ENCODE results near the gene CHRNB2.

CHRNB2 gene

GRCh38 chr1:154619181-154619948 is 51.8 kb downstream of the CHRNB2 start:
- no peaks in the 10 kb centered on the region; the same call in 1 of the 2 replicates for H3K4me1 ChIP-seq (ENCODE audit: control insufficient read depth, insufficient read depth, low read length)
- ChIA-PET CTCF (interaction anchor here (0.7 to 1.7 kb wide), 2 partner anchors 50 to 60 kb away, joined by 3 to 4 read pairs; no protein-coding TSS in a partner anchor), POLR2A (no interaction called here)
- H3K27ac ChIP-seq (ENCODE audit: extremely low read depth, low read depth, low read length), result no peak overlapping the region
- H3K4me3 ChIP-seq (ENCODE audit: low read depth, low read length), result no peak overlapping the region
- no peaks in the 10 kb centered on the region for H3K9me3 ChIP-seq (ENCODE audit: control insufficient read depth, insufficient read depth, low read depth, low read length)
- peaks cover 0 to 18% of the 10 kb centered on the region in 2 experiments; a peak in 2 of 3 replicates for H3K36me3 ChIP-seq (ENCODE audit: control insufficient read depth in 2 of 2, insufficient read depth in 1 of 2, low read length in 2 of 2)
- TF ChIP-seq ZNF16 (tag by site-specific recombination; IDR thresholded peaks at IDR 0.05; ENCODE audit: low read depth) (no peak), ZNF530 (tag by site-specific recombination; IDR thresholded peaks at IDR 0.05; ENCODE audit: low read depth) (no peak), ZFP3 (tag by site-specific recombination; IDR thresholded peaks at IDR 0.05; ENCODE audit: low read depth) (no peak), ZNF707 (tag by site-specific recombination; IDR thresholded peaks at IDR 0.05) (no peak), ZNF692 (tag by site-specific recombination; IDR thresholded peaks at IDR 0.05) (no peak), ZFP37 (tag by site-specific recombination; IDR thresholded peaks at IDR 0.05) (no peak), FEZF1 (tag by site-specific recombination; IDR thresholded peaks at IDR 0.05) (no peak), PATZ1 (tag by site-specific recombination; IDR thresholded peaks at IDR 0.05) (no peak), YY2 (tag by site-specific recombination; IDR thresholded peaks at IDR 0.05) (no peak), ZNF585B (tag by site-specific recombination; IDR thresholded peaks at IDR 0.05) (no peak), ZNF48 (tag by site-specific recombination; IDR thresholded peaks at IDR 0.05) (no peak), ZFP41 (tag by site-specific recombination; IDR thresholded peaks at IDR 0.05; ENCODE audit: borderline replicate concordance) (no peak), ZBTB10 (tag by site-specific recombination; IDR thresholded peaks at IDR 0.05) (no peak), ZNF335 (tag by site-specific recombination; conservative IDR thresholded peaks at IDR 0.05) (no peak), ZBTB21 (tag by site-specific recombination; IDR thresholded peaks at IDR 0.05) (no peak), ZBTB44 (tag by site-specific recombination; IDR thresholded peaks at IDR 0.05) (no peak), ZNF555 (tag by site-specific recombination; conservative IDR thresholded peaks at IDR 0.05) (no peak), HOXC10 (CRISPR knock-in tag; IDR thresholded peaks at IDR 0.05) (no peak), ZBTB1 (tag by site-specific recombination; IDR thresholded peaks at IDR 0.05) (no peak), ZNF324 (tag by site-specific recombination; IDR thresholded peaks at IDR 0.05) (no peak)

Measured in HEK293 (cell line).